GM21529 (cell line): ENCODE data around the gene EHMT1.

ENCODE experiments used
- ATAC-seq: cut with Tn5 transposase; IDR thresholded peaks from one replicate; pipeline ENCODE4 v1.9.1; 2021; ENCODE audit not compliant: unreplicated experiment

The EHMT1 gene

GRCh38 chr9:137691646-137692351, 73.0 kb downstream of the EHMT1 start:
- no peak for ATAC-seq

- ATAC-seq = no peak
These were observed 75.6 kb downstream of the EHMT1 start for GRCh38 chr9:137694236-137694959.

- peak; percentile 63 for ATAC-seq
These were observed 76.4 kb downstream of the EHMT1 start for GRCh38 chr9:137694962-137695875.

- no peak for ATAC-seq
These were observed 77.5 kb downstream of the EHMT1 start for GRCh38 chr9:137696136-137696925.

- no peak for ATAC-seq
These were observed 78.4 kb downstream of the EHMT1 start for GRCh38 chr9:137697193-137697592.

GRCh38 chr9:137697832-137698231, 79.0 kb downstream of the EHMT1 start:
- ATAC-seq = no peak

GRCh38 chr9:137700911-137701310, 82.1 kb downstream of the EHMT1 start:
- no peak for ATAC-seq

- no peak for ATAC-seq
These were observed 84.0 kb downstream of the EHMT1 start for GRCh38 chr9:137702615-137703379.

- no peak for ATAC-seq
These were observed 85.2 kb downstream of the EHMT1 start for GRCh38 chr9:137703842-137704508.

- ATAC-seq = peak; percentile 78
These were observed 86.6 kb downstream of the EHMT1 start for GRCh38 chr9:137705443-137705863.

GRCh38 chr9:137705906-137706305, 87.1 kb downstream of the EHMT1 start:
- ATAC-seq = peak; percentile 39

- ATAC-seq = no peak
These were observed 88.6 kb downstream of the EHMT1 start for GRCh38 chr9:137707361-137707760.

- no peak for ATAC-seq
These were observed 89.9 kb downstream of the EHMT1 start for GRCh38 chr9:137708590-137709284.

GRCh38 chr9:137709411-137710101, 90.8 kb downstream of the EHMT1 start:
- ATAC-seq = no peak

GRCh38 chr9:137710704-137711103, 91.9 kb downstream of the EHMT1 start:
- no peak for ATAC-seq

GRCh38 chr9:137711678-137712105, 92.9 kb downstream of the EHMT1 start:
- no peak for ATAC-seq

GRCh38 chr9:137715321-137715720, 96.5 kb downstream of the EHMT1 start:
- ATAC-seq = no peak
